K562 (cell line): Measurements from ENCODE around the gene DYNC1H1. TPM values are rescaled to one million over a fixed set of nuclear protein-coding genes. Genes with fewer than 3 reads are reported as not detected.
A peak's percentile ranks its signal among the peaks of the same experiment; 100 is the strongest.

Source experiments
- DDX20 ChIP-seq: fragments of 450-650 bp; IDR thresholded peaks from 2 replicates; pipeline ENCODE4 v1.6.1; 2016; ENCODE audit warnings: missing genetic modification characterization, low read depth, mild to moderate bottlenecking, missing compliant biosample characterization, moderate library complexity
- ETS1 ChIP-seq: conservative IDR thresholded peaks from 2 replicates; pipeline ENCODE4 v1.6.1; 2011; ENCODE audit warnings: low read depth, mild to moderate bottlenecking, low read length; ENCODE audit not compliant: control insufficient read depth
- GTF2E2 ChIP-seq: fragments of 200-800 bp; sonication (Bioruptor generic); IDR thresholded peaks from 2 replicates; pipeline ENCODE4 v1.6.1; 2016; ENCODE audit warnings: missing genetic modification characterization, missing compliant biosample characterization
- HMG20A ChIP-seq: fragments of 450-650 bp; formaldehyde crosslinking; conservative IDR thresholded peaks from 2 replicates; pipeline ENCODE4 v1.4.0; 2020; ENCODE audit warnings: mild to moderate bottlenecking, mixed read lengths
- NR2C1 ChIP-seq, 2 experiments: fragments of 450-650 bp; IDR thresholded peaks; 2 replicates each; pipeline ENCODE4 v1.6.1; 2017; ENCODE audit warnings: mild to moderate bottlenecking in 2 of 2, antibody characterized with exemption in 1 of 2, inconsistent platforms in 1 of 2, missing compliant biosample characterization in 1 of 2, missing genetic modification characterization in 1 of 2
- PKNOX1 ChIP-seq: fragments of 450-650 bp; IDR thresholded peaks from 2 replicates; pipeline ENCODE4 v1.6.1; 2016
- SIN3A ChIP-seq, 2 experiments: fragments of 150-350 bp in 1 of 2; IDR thresholded peaks; 2 replicates each; pipeline ENCODE4 v1.6.1; 2011 to 2016; ENCODE audit warnings: borderline replicate concordance in 2 of 2, low read depth in 2 of 2, low read length in 2 of 2, mild to moderate bottlenecking in 2 of 2, moderate library complexity in 2 of 2; ENCODE audit not compliant: control insufficient read depth in 1 of 2
- ZBTB40 ChIP-seq, 2 experiments: fragments of 450-650 bp in 1 of 2; sonication (generic) in 1 of 2; formaldehyde crosslinking in 1 of 2; IDR thresholded peaks; 2 replicates each; pipeline versions ENCODE4 v1.7.1 to v1.9.0; 2016 to 2022; ENCODE audit warnings: inconsistent platforms in 1 of 2, mild to moderate bottlenecking in 1 of 2, missing genetic modification reagents in 1 of 2
- ZNF639 ChIP-seq, 2 experiments: fragments of 200-800 bp in 1 of 2; sonication (Bioruptor generic) in 1 of 2; sonication (generic) in 1 of 2; formaldehyde crosslinking in 1 of 2; IDR thresholded peaks in 1 of 2; conservative IDR thresholded peaks in 1 of 2; 2 replicates each; pipeline versions ENCODE4 v1.5.0 to v1.6.1; 2016 to 2020; ENCODE audit warnings: missing compliant biosample characterization in 1 of 2, missing genetic modification characterization in 1 of 2, missing genetic modification reagents in 1 of 2
- ZSCAN32 ChIP-seq: fragments of 450-650 bp; formaldehyde crosslinking; IDR thresholded peaks from 2 replicates; pipeline ENCODE4 v1.4.0; 2020; ENCODE audit warnings: mild to moderate bottlenecking, moderate library complexity
- polyA plus RNA-seq, 8 experiments: library from polyadenylated mRNA; depleted of rRNA in 4 of 8; stranded (reverse) in 5 of 8; unstranded in 3 of 8; fragments of >200 nt; fragmentation: Nextera tagmentation in 2 of 8; fragmentation: Illumina TruSeq in 1 of 8; extraction: Ambion mirVana in 2 of 8; extraction: Trizol in 1 of 8; gene quantifications; 2 replicates each; pipeline versions ENCODE4 v1.2.1 to v1.2.3, GENCODE V29; 2011 to 2014; ENCODE audit warnings: inconsistent platforms in 1 of 8, missing spikeins in 1 of 8
- total RNA-seq, 7 experiments: library from RNA; depleted of rRNA in 6 of 7; stranded (reverse); fragments of >200 nt in 6 of 7; fragmentation: Illumina TruSeq in 2 of 7; extraction: Trizol in 2 of 7; gene quantifications; 2 replicates each; pipeline versions ENCODE4 v1.2.1 to v1.2.3, GENCODE V29; 2011 to 2021; ENCODE audit warnings: low replicate concordance in 1 of 7

The DYNC1H1 gene
- total and polyA plus RNA-seq, 9 of the 15 experiments (the other 6 are each of a cell fraction or from before 2014, with no cell fraction given) = 31.9 to 335 (median 115) TPM

- TF ChIP-seq SIN3A (IDR thresholded peaks at IDR 0.05; ENCODE audit: borderline replicate concordance in 2 of 2, control insufficient read depth in 1 of 2, low read depth in 2 of 2, low read length in 2 of 2) (no peak), ZNF639 (CRISPR knock-in tag; conservative IDR thresholded peaks at IDR 0.05 in 1 of 2, IDR thresholded peaks at IDR 0.05 in 1 of 2) (no peak), NR2C1 (IDR thresholded peaks at IDR 0.05) (no peak), NR2C1 (tag; IDR thresholded peaks at IDR 0.05) (no peak), ETS1 (peak; percentile 60), PKNOX1 (no peak), ZSCAN32 (CRISPR knock-in tag) (no peak), ZBTB40 (IDR thresholded peaks at IDR 0.05) (no peak), ZBTB40 (CRISPR knock-in tag; IDR thresholded peaks at IDR 0.05) (no peak), GTF2E2 (tag) (no peak), DDX20 (tag) (no peak), HMG20A (CRISPR knock-in tag) (no peak)
Measured at GRCh38 chr14:101964297-101965180, at the start of gene DYNC1H1 (continued).
